GM19452 (cell line): ENCODE measurements around the gene MXRA5.
"Not testable (repeated sequence)": the region's sequence is repeated elsewhere in the genome, so short reads cannot be mapped to it uniquely, and the experiment has no call there.

Experiments used
- ATAC-seq: cut with Tn5 transposase; IDR thresholded peaks from one replicate; pipeline ENCODE4 v1.9.1; 2021; ENCODE audit not compliant: unreplicated experiment

The MXRA5 gene, protein sequence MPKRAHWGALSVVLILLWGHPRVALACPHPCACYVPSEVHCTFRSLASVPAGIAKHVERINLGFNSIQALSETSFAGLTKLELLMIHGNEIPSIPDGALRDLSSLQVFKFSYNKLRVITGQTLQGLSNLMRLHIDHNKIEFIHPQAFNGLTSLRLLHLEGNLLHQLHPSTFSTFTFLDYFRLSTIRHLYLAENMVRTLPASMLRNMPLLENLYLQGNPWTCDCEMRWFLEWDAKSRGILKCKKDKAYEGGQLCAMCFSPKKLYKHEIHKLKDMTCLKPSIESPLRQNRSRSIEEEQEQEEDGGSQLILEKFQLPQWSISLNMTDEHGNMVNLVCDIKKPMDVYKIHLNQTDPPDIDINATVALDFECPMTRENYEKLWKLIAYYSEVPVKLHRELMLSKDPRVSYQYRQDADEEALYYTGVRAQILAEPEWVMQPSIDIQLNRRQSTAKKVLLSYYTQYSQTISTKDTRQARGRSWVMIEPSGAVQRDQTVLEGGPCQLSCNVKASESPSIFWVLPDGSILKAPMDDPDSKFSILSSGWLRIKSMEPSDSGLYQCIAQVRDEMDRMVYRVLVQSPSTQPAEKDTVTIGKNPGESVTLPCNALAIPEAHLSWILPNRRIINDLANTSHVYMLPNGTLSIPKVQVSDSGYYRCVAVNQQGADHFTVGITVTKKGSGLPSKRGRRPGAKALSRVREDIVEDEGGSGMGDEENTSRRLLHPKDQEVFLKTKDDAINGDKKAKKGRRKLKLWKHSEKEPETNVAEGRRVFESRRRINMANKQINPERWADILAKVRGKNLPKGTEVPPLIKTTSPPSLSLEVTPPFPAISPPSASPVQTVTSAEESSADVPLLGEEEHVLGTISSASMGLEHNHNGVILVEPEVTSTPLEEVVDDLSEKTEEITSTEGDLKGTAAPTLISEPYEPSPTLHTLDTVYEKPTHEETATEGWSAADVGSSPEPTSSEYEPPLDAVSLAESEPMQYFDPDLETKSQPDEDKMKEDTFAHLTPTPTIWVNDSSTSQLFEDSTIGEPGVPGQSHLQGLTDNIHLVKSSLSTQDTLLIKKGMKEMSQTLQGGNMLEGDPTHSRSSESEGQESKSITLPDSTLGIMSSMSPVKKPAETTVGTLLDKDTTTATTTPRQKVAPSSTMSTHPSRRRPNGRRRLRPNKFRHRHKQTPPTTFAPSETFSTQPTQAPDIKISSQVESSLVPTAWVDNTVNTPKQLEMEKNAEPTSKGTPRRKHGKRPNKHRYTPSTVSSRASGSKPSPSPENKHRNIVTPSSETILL (N-terminal part only)

DNA sequence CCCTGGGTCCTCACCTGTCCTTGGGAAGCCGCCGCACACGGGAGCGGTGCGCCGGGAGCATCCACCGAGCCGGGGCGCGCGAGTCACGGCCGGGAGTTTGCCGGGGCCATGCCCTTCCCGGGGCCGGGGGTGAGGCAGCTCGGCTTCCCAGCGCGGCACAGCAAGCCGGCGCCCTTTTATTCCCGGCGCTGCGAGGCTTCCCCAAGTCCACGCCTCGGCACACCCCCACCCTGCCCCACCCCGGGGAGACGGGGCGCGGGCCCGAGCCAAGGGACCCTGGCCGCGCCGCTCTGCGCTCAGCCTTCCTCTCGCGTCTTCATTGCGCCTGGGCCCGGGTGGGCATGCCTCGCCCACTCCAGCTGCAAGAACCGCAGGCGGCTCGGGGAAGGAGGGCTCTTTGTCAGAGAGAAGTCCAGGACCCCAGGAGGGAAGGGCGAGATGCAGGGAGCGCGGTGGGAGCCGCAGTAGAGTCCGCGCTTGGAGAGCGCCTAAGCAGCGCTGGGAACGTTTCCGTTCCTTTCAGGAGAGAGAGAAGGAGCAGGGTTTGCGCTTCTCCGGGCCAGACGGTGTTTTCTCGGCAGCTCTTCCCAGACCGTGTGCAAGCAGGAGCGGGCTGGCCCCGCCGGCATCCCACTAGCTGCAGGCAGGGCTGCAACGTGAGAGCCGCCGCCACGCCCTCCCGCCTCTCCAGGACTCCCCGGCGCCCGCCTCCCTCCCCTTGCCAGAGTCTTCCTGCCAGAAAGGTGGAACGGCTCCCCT, at the start of gene MXRA5:
Gene MXRA5 (minus strand): TSS at position 152 of the 759 bp plus-strand sequence. CDS start 2,819 bp downstream, outside the sequence.
- ATAC-seq = no peak

DNA sequence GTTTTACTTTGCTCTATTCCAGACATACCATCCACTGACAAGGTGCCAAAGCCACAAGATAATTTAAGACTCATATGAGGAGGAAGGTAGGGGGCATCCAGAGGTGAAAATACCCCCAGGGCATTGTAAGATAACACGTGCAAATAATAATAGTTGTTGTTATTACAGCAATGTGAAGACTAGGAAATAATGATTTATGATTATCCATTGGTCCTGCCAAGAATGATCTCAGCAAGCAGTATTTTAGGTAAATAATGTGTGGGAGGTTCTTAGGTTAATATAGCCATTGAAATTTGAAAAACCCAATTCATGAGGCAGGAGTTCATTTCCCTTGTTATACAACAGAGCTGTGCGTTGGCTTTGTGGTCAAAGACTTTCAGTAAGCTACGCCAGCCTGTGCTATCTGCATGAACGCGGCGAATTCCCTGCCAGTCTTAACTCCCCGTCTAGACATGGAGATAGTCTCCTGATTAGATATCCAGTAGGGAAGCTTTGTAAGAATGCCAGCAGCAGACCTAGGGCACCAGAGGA, 47.2 kb upstream of the MXRA5 start:
- no peak for ATAC-seq

DNA sequence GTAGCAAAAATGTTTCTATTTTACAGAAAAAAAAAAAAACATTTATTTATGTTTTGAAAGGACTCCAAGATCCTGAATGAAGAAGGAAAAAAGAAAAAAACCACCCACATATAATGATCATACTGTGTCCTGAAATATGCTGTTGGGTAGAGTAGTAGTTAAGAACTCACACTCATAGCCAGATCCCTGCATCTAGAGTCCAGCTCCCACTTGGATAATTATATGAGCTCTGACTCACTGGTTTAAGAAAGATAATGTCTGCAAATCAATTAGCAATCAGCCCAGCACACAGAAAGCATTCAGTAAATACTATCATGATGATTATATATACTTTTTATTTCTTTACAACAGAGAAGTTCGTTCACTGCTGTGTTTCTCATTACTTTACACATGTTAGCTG, 46.7 kb upstream of the MXRA5 start:
- ATAC-seq = no peak

DNA sequence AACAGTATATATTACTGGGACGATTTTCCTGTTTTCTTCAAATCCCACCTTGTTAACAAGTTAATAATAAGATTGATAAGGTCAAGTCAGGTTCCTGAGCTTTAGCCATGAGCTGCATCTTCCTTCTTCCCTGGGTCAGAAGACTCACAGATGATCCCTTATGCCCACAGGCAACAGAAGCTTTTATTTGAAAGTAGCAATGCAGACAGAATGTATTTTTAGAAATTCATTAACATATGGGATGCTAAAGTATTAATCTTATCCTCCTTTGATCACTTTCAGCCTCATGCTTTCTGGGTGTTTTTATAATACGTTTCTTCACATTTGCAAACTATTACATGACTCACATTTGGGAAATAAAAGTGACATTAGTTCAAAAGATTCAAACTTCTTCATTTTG, 42.0 kb upstream of the MXRA5 start:
- no peak for ATAC-seq

DNA sequence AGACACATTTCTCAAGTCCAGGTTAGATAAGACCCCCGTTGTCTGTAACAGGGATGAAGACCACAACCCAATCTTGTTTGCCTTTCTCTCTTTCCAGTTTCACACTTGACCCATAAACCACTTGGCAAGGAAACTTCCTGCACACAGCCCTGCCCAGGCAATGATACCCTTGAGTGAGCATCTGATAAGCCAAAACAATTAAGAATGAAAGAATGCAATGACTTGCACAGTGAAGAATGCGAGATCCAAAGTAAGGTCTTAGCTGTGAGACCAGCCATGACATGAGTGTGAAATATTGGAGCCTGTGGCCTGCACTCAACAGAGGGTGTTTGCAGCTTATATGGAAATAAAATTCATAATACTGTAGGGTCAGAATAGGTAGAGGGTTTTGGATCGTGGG, 37.9 kb upstream of the MXRA5 start:
- no peak for ATAC-seq

DNA sequence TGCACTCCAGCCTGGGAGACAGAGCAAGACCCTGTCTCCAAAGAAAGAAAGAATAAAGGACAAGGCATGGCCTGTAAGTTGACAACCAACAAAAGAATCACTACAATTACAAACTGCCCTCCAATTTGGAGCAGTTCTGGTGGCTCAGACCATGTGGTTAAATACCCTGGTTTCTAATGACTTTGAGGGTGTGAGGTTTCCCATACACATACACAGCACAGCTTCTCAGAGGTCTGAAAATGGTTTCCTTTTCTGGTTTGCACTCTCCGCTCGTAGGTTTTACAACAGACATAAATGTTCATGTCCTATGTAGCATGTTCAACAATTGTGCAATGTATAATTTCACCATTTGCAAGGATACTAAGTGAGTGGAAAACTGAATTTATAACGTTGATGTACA, 34.2 kb upstream of the MXRA5 start:
- no peak for ATAC-seq

DNA sequence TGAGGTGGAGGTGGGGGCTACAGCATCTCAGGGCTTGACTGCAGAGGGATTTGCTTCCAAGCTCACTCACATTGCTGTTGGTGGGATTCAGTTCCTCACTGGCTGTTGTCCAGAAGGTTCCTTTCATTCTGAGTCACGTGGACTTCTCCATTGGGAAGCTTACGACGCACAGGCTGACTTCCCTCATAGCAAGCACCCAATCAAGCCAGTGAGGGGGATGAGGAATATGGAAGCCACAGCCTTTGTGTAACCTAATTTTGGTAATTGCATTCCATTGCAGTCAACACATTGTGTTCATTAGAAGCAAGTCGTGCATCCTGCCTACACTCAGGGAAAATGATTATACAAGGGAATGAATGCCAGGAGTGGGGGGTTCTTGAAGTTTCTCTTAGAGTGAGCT, 32.7 kb upstream of the MXRA5 start:
- no peak for ATAC-seq

DNA sequence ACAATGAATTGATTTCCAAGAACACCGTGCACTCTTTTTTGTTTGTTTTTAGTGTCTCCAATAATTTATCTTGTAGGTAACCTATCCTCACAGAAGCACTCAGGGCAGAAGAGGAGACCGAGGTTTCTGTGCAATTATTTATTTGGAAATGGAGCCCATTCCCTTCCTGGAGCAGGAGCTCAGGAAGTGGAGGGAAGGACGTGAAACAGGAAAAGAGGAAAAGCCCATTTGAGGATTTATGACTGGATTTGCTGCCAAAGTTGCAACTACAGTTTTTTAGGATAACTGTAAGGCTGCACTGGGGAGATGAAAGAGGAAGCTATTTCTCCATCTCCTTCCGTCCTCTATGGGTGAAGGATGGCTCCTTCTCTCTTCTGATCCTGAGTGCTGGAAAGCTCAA, 31.7 kb upstream of the MXRA5 start:
- no peak for ATAC-seq

DNA sequence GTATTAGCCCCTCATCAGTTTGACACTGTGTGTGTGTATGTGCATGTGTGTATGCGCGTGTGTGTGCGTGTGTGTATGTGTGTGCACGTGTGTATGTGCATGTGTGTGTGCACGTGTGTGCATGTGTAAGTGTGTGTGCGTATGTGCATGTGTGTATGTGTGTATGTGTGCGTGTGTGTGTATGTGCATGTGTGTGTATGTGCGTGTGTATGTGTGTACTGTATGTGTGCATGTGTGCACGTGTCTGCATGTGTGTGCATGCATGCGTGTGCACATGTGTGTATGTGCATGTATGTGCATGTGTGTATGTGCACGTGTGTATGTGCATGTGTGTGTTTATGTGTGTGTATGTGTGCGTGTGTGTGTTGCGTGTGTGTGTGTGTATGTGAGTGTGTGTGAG, 31.1 kb upstream of the MXRA5 start:
- ATAC-seq = no peak

DNA sequence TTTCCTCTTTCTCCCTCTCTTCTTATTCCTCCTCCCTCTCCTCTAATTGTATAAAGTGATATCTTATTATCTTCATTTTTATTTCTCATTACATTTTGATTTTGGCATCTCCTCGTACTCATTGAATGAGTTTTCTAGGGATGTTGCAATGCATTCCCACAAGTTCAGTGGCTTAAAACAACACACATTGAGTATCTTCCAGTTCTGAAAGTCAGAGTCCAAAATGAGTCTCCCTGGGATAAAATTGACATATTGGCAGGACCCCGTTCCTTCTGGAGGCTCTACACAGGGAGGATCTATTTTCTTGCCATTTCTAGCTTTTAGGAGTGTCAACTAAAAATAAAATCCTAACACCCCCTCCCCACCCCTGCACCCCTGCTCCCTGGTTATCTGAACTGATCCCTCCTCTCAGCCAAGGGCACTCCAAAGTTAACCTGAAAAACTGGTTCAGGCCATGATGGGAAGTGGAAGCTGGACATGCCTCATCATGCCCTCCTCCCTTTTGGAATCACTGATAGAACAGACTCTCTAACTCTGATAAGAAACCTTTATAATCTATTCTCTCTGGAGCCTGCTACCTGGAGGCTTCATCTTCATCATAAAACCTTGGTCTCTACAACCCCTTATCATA, 29.5 kb upstream of the MXRA5 start:
- not testable (repeated sequence) for ATAC-seq

DNA sequence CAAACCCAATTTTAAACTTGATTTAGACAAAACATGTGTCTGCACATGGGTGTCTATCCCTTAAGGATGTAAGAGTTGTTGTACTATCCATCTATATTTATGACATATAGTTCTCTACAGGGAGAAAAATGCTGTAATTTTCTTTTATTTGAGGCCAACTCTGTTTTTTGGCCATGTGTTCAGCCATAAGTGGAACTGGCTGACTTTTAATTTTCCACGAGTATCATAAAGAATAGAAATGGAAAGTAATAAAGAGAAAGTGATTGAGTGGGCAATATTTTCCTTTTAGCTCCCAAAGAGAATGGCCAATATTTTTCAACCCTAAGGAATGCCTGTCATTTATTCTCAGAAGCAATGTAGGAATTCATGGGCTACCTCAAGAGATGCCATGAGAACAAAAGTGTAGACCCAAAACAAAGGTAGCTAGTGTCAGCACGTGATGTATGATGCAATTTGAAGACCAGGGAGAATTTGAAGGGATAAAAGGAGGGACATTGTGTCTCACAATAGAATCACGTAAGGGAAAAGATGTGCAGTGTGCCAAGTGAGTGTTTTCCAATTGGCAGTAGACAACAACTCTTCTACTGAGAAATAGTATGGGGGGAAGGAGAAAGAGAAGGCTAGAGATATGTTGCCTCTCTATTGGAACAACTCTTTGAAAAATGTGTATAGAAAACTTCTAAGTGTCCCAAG, 27.8 kb upstream of the MXRA5 start:
- no peak for ATAC-seq

DNA sequence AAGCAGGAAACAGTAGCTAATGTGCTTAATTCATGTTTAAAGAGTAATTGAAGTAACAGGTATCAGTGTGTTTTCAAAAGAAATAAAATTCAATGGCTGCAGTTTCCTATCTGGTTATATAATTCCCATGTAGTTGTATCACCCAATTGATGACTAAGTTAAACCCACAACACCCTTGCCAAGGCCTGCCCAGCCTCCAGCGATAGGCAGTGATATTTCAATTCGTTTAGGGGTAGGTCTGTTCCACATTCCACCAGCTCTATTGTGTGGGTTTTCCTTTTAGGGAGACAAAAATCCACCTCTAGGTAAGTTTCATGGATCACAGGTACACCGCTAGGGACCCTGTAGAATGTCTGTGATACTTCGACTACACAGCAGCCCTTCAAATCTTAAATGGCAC, 24.7 kb upstream of the MXRA5 start:
- no peak for ATAC-seq

DNA sequence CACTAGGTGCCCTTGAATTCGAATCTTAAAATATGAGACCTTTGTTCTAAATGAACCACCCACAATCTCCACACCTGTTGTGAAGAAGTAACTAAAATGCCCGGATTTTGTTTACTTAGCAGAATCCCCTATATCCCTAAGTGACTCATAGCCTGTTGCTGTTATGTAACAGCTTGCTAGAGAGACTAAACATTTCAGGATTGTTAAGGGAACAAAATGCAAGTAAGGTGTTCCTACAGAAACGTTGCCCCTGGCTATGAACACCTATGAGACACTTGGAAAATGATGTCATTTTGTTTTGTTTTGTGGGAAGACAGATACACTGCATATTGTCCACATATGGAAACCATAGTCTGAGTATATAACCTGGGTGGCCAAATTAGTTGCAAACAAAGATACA, 24.2 kb upstream of the MXRA5 start:
- no peak for ATAC-seq

DNA sequence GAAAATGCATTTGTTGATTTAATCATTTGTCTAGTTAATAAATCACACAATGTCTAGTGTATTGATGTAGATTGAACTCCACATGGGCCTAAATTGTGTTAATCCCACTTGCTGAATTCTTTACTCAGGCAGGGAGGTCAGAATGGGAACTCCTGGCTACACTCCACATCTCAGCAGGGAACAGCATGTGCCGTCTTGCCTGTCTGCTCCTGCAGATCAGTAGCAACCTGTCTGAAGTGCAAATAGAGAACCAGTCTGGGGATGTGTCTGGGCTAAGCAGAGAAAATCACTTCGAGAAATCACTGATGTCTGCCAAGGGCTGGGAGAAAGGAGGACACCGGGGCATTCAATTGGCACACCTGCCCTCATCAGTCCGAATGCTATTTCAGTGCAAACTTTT, 16.5 kb upstream of the MXRA5 start:
- no peak for ATAC-seq

DNA sequence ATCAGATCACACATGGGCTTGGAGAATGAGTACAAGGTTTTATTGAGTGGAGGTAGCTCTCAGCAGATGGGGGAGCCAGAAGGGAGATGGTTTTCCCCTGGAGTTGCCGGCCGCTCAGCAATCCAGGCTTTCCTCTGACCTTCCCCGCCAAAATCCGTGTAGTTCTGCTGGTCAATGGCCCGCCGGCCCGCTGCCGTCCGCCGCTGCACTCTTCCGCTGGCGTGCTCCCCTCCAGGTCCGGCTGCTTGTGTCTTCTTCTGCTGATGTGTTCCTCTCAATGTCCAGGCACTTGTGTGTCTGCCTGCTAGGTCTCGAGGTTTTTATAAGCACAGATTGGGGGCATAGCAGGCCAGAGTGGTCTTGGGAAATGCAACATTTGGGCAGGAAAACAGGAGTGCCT, 14.4 kb upstream of the MXRA5 start:
- no peak for ATAC-seq

DNA sequence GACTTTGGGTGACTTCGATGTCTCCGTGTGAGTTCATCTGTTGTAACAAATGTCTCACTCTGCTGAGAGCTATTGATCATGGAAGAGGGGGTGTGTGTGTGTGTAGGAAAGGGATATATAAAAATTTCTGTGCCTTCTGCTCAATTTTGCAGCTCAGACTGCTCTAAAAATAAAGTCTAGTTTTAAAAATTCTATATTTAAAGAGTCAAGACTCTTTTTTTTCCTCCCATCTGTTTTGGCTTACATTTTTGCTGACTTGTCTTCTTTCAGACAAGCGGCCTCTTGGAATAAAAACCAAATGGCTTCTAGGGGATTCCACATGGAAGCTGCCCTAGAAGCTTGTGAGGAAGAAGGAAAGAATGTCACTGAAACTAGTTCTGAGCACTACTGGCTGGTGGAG, 6.3 kb upstream of the MXRA5 start:
- ATAC-seq = not testable (repeated sequence)

DNA sequence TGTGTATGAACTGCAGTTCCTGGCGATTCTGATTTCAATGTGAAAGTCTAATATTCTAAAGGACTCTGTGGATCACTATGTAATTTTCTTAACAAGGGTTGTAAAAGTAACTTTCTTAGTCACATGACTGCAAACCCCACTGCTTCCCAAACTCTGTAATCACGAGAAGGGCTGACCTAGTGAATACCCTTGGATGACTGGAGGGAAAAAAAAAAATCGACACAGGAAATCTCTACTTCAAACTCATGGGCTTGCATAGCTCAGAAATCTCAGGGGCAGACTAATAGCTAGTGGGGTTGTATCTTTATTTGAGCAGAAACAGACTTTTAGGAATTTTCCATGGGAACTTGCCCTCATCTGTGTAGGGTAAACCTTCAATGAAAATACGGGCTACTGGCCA, 4.8 kb upstream of the MXRA5 start:
- no peak for ATAC-seq

DNA sequence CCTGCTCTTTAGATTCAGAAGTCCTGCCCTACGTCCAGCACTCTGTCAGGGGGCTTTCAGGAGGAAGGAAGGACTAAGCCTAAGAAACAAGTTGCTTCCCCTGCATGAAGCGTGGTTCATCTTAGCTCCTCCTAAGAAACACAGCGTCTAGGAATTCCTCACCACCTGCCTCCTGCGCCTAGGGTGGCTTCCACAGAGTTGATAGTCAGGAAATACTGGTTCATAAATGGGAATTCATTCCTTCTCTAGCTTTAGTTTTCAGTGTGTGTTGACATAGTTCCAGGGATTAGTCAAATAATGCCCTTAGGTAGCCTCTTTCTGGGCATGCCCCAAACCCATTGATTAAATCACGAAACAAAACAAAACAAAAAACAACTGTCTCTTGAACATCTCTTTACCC, 1.7 kb upstream of the MXRA5 start:
- ATAC-seq = no peak
